ENCODE results near the gene SAFB.

GRCh38 chr19:5648464-5648863, 25.6 kb downstream of the SAFB start:
- TF ChIP-seq CTCF (IDR thresholded peaks at IDR 0.05) (no peak), POLR2A (IDR thresholded peaks at IDR 0.05) (no peak)
